Psoas muscle (tissue), 8 donors: ENCODE results near the gene GAREM2. TPM values are rescaled to one million over a fixed set of nuclear protein-coding genes. Genes with fewer than 3 reads are reported as not detected.

Experiments
- ATAC-seq, 4 donors: fragments of 200-7000 bp; cut with Tn5 transposase; one replicate each; pipeline ENCODE4 v1.9.1; 2020; ENCODE audit warnings: moderate library complexity in 3 of 4, mild to moderate bottlenecking in 2 of 4
- DNase-seq, 2 donors: peaks; one replicate each; pipeline ENCODE4 v3.0.0-alpha.2; 2020
- H3K27ac ChIP-seq: fragments of 200-600 bp; one replicate; pipeline ENCODE4 v1.8.0; 2022
- H3K27me3 ChIP-seq, 3 donors: fragments of 200-600 bp in 1 of 3; one replicate each; pipeline versions ENCODE4 v1.6.1 to v1.8.0; 2013 to 2022; ENCODE audit warnings: low read length in 2 of 3, mild to moderate bottlenecking in 2 of 3, moderate library complexity in 1 of 3; ENCODE audit not compliant: insufficient read depth in 3 of 3
- H3K36me3 ChIP-seq, 2 donors: fragments of 200-600 bp in 1 of 2; one replicate each; pipeline versions ENCODE4 v1.6.1 to v1.8.0; 2013 to 2022; ENCODE audit warnings: low read depth in 1 of 2, mild to moderate bottlenecking in 1 of 2, moderate library complexity in 1 of 2; ENCODE audit not compliant: insufficient read depth in 1 of 2
- H3K4me1 ChIP-seq: fragments of 200-600 bp; one replicate; pipeline ENCODE4 v1.8.0; 2022
- H3K4me3 ChIP-seq: fragments of 200-600 bp; one replicate; pipeline ENCODE4 v1.8.0; 2022; ENCODE audit warnings: mild to moderate bottlenecking
- H3K9me3 ChIP-seq: fragments of 200-600 bp; one replicate; pipeline ENCODE4 v1.8.0; 2022
- WGBS, 3 donors: extraction: QIAGEN DNeasy Blood & Tissue Kit; methylation state at CpG; one replicate each; pipeline versions ENCODE4 v1.1.6 to v1.1.7; 2013; 5-methylcytosine and 5-hydroxymethylcytosine counted together
- intact Hi-C, 2 donors: fragments of 100-400 bp; cut with DNase I; formaldehyde crosslinking; loops; one replicate each; pipeline versions ENCODE4 v1.11.0 to v1.14.2; 2022
- long read RNA-seq, 2 donors: library from polyadenylated mRNA; unstranded; transcript quantifications; one replicate each; pipeline ENCODE4 v2.0.0, GENCODE V29; 2021
- polyA plus RNA-seq, 3 donors: library from polyadenylated mRNA; stranded (reverse); fragments of 200-250 nt; gene quantifications; one replicate each; pipeline ENCODE4 v1.2.3, GENCODE V29; 2013
- total RNA-seq, 4 donors: library from RNA; stranded (reverse); fragmentation: NEBNext Ultra II Directional in 2 of 4; extraction: Animal tissue kit (Norgen Biotek cat#: 25700) in 2 of 4; gene quantifications; one replicate each; pipeline versions ENCODE4 v1.2.1 to v1.2.4, GENCODE V29; 2021 to 2023
- TF ChIP-seq, protein P1 (sequence below): fragments of 200-600 bp; IDR thresholded peaks from one replicate; pipeline ENCODE4 v1.8.0; 2022; ENCODE audit warnings: antibody characterized with exemption
- donor health status: healthy with polysubstance abuse.
- donor health status: DM: no; HTN: no; CAD: no; lungs with moderate emphysema.
- donor health status: Bipolar disorder and iron deficiency.
- donor health status: healthy.
- donor health status: DM: yes; HTN: yes; CAD: no.
- donor health status: DM: no; HTN: no; CAD: no.
- donor health status: DM: no; HTN: no; CAD: no.
- donor health status: DM: yes; HTN: yes; CAD: no.

The GAREM2 gene
- total RNA-seq (1 to 10 TPM; 1.2 to 5.5 (median 2.5) TPM), polyA plus RNA-seq (1 to 10 TPM in 1 of 3 donors, under 1 TPM in 2; 0.39 to 1.4 (median 0.51) TPM)
- long read RNA-seq, donor 1, partial matches to known transcripts: 3 of 4 reads
- long read RNA-seq, donor 1, other reads (novel, unspliced or antisense): 1 of 4 reads
- long read RNA-seq, donor 2, partial matches to known transcripts: 7 of 8 reads
- long read RNA-seq, donor 2, other reads (novel, unspliced or antisense): 1 of 8 reads

DNA sequence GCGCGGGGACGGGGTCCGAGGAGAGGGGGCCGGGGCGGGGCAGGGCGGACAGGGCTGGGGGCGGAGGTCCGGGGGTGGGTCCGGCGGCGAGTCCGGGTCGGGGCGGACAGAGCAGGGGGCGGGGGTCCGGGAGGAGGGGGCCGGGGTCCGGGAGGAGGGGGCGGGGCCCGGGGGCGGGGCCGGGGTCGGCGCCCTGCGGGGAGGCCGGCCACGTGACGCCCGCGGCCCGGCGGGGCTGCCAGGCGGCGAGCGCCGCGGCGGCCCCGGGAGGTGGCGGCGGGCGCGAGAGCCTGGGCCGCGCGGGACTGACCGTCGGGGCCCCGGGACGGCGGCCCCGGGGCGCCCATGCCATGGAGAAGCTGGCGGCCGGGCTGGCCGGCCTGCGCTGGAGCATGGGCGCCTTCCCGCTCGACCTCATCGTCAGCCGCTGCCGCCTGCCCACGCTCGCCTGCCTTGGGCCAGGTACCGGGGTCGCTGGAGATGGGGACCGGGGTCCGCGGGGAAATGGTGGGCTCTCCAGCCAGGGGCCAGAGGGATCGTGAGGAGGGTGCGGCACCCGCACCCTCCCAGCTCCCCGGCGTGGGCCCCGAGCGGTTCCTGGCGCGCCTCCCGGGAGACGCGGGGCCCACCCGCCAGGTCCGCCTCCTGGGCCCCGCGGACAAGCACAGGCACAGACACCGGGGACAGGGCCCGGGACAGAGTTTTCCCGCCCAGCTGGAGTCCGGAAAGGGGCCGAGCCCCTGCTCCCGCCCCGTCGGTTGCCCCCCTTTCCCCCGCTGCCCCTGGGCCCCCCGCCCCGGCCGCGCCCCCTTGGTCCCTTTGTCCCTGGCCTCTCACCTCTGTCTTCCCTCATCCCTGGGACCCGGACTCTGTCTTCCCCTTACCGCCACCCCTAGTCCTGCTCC lies at the start of gene GAREM2:
GAREM2 (plus strand) TSS at position 218 of the 905 bp plus-strand sequence; CDS start at position 351, 133 bp downstream.
- Histone ChIP-seq H3K4me1 (no peaks in the 10 kb centered on the region), H3K36me3 (no peaks in the 10 kb centered on the region), H3K27ac (no peak within 1 kb of the TSS), H3K9me3 (no peaks in the 10 kb centered on the region), H3K27me3 (peaks cover 0 to 23% (median 16%) of the 10 kb centered on the region in 3 donors), H3K4me3 (peak within 1 kb of the TSS; percentile 62)
- DNase-seq (no peak), ATAC-seq (peak; percentile 17 to 42 (median 27))
- intact Hi-C loops: no loop called here
- TF ChIP-seq, protein P1, sequence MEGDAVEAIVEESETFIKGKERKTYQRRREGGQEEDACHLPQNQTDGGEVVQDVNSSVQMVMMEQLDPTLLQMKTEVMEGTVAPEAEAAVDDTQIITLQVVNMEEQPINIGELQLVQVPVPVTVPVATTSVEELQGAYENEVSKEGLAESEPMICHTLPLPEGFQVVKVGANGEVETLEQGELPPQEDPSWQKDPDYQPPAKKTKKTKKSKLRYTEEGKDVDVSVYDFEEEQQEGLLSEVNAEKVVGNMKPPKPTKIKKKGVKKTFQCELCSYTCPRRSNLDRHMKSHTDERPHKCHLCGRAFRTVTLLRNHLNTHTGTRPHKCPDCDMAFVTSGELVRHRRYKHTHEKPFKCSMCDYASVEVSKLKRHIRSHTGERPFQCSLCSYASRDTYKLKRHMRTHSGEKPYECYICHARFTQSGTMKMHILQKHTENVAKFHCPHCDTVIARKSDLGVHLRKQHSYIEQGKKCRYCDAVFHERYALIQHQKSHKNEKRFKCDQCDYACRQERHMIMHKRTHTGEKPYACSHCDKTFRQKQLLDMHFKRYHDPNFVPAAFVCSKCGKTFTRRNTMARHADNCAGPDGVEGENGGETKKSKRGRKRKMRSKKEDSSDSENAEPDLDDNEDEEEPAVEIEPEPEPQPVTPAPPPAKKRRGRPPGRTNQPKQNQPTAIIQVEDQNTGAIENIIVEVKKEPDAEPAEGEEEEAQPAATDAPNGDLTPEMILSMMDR: no peak
- WGBS, 3 donors: 1 to 4% (median 1%) methylated on average over 12 to 99 of the region's 102 CpGs

DNA sequence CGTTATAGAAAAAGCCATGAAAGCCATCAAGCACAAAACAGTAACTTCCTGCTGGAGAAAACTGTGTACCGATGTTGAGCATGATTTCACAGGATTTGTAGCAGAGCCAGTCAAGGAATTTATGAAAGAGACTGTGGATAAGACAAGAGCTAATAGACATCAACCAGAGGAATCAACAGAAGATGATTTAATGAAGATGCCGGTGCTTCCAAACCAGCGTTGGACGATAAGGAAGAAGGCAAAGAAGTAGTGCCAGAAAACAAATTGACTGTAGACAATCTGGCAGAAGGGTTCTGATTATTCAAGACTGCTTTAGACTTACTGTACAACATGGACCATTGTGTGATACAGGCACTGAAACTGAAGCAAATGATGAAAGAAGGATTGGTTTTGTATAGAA lies 49.5 kb upstream of the GAREM2 start:
- Histone ChIP-seq H3K4me3 (no peak overlapping the region), H3K27ac (peak overlapping the region; percentile 70), H3K27me3 (no peaks in the 10 kb centered on the region), H3K9me3 (no peaks in the 10 kb centered on the region), H3K4me1 (peaks cover 81% of the 10 kb centered on the region), H3K36me3 (peaks cover 4 to 8% of the 10 kb centered on the region in 2 donors)
- ATAC-seq (no peak), DNase-seq (no peak)
- WGBS, 3 donors: 22 to 38% (median 27%) methylated on average over 5 of the region's 5 CpGs
- intact Hi-C loops: no loop called here
- TF ChIP-seq, protein P1: no peak

DNA sequence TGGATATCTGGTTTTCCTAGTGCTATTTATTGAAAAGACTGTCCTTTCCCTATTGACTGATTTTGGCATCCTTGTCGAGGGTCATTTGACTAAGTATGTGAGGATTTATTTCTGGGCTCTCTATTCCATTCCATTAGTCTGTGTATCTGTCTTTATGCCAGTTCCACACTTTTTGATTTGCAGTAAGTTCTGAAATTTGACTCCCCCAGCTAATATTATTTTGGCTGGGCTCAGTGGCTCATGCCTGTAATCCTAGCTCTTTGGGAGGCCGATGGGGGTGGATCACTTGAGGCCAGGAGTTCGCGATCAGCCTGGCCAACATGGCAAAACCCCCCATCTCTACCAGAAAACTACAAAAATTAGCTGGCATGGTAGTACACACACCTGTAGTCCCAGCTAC lies 46.8 kb upstream of the GAREM2 start:
- no peak for DNase-seq
- H3K9me3 ChIP-seq: no peaks in the 10 kb centered on the region

DNA sequence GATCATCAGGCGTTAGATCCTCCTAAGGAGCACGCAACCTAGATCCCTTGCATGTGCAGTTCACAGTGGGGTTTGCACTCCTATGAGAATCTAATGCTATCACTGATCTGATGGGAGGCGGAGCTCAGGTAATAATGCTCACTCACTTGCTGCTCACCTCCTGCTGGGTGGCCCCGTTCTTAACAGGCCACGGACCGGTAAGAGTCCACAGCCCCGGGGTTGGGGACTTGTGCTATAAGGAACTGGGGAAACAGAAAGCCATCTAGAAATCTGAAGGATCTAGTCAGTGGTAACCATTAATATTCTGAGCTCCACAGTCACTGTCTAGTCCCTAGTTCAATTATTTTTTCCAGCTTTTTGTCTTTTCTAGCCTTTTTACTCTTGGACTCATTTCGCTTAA lies 44.7 kb upstream of the GAREM2 start:
- ATAC-seq (peak in 1 of 4 donors; percentile 7), DNase-seq (no peak)
- 85 to 93% (median 88%) methylated on average over 8 of the region's 8 CpGs for WGBS, 3 donors
- Histone ChIP-seq H3K9me3 (no peaks in the 10 kb centered on the region), H3K36me3 (peaks cover 4 to 19% of the 10 kb centered on the region in 2 donors), H3K27me3 (no peaks in the 10 kb centered on the region), H3K27ac (peak overlapping the region; percentile 12), H3K4me3 (peak overlapping the region; percentile 1), H3K4me1 (peaks cover 69% of the 10 kb centered on the region)
- TF ChIP-seq, protein P1: no peak
- intact Hi-C loops: loop anchor here in 1 of 2 donors (5.0 kb wide), 1 partner anchor 36 kb away; no protein-coding TSS in a partner anchor

More for the DNA sequence above, 46.8 kb upstream of the GAREM2 start:
- 21 to 35% (median 27%) methylated on average over 4 of the region's 4 CpGs for WGBS, 3 donors
- peak overlapping the region; percentile 22 for H3K4me3 ChIP-seq
- H3K4me1 ChIP-seq: peaks cover 80% of the 10 kb centered on the region
- H3K27ac ChIP-seq: peak overlapping the region; percentile 66
- TF ChIP-seq, protein P1: no peak
- peak in 2 of 4 donors; percentile 34 to 53 for ATAC-seq
- intact Hi-C loops: loop anchor here in 1 of 2 donors (5.0 kb wide), 1 partner anchor 34 kb away; no protein-coding TSS in a partner anchor
- no peaks in the 10 kb centered on the region for H3K27me3 ChIP-seq
- peaks cover 4 to 13% of the 10 kb centered on the region in 2 donors for H3K36me3 ChIP-seq
